Stimulated activated naive CD4-positive, alpha-beta T cell treated with Interleukin-2 at 50 U/mL for 16 hours (primary cell): Measurements from ENCODE around the gene FAM174C.

Experiments used
- DNase-seq: peaks from one replicate; lab custom pipeline; 2025; lab: John Stamatoyannopoulos, UW

Gene FAM174C

DNA sequence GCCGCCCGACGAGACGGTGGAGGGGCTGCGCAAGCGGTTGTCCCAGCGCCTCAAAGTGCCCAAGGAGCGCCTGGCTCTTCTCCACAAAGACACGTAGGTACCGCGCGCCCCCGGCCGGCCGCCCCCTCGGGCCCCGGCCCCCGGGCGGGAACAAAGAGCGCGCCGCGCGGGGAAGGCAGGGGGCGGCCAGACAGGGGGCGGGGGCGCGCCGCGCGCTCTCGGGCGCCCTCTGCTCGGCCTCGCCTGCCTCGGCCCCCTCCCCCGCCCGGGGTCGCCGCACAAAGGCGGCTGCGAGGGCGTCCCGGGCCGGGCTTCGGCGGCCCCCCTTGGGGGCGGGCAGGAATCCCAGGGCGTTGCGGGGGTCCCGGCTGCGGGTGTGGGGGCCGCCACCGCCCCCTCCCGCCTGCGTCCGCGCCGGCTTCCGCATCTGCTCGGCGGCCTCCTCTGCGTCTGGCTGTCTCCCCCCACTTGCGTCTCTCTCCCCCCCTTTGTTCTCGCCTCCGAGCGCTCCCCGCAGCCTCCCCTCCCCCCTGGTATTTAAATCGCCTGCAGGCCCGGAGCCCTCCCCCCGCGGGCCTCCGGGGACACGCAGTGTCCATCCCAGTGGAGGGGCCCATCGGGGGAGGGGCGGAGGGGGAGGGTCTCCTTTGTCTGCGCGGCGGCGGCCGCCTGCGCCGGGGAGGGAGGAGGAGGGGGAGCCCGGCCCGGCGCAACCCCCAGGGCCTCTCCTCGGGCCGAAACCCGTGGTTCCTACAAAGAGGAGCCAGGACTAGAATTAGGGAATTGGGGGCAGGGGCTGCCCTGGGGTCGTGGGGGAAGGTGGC lies 24.7 kb upstream of the FAM174C start:
- peak; percentile 35 for DNase-seq

DNA sequence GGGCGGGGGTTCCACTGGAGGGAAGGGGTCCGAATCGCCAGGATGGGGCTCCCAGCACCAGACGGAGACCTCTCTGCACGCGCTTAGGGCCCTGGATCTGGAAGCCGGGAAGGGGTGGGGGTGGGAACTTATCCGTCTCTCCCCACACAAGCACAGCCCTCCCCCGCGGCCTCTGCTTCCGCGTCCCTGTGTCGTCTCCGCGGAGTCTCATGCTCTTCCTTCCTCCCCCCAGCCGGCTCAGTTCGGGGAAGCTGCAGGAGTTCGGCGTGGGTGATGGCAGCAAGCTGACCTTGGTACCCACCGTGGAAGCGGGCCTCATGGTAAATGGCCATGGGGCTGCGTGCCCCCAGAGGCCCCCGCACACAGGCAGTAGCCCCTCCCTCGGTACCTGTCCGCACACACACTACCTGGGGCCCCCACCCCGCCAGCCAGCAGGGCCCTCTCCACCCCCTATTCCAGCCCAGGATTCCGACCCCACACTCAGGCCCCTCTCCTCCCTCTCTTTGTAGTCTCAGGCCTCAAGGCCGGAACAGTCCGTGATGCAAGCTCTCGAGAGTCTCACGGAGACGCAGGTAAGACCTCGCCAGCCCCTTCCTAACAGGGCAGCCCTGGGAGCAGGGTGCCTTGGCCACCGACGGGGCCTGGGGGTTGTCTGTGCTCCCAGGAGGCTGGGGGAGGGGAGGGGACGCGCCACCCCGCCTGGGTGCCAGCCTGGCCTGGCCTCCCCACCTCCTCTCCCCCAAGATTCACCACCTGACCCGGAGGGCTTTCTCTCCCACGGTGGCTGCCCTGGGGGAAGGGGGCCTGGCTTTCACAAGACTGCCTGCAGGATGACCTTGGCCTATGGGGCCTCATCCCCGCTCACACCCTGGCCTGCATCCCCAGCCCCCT lies 23.8 kb upstream of the FAM174C start:
- peak; percentile 62 for DNase-seq

- DNase-seq: peak; percentile 49
Observed at GRCh38 chr19:1252221-1252820, 23.0 kb upstream of the FAM174C start.

DNA sequence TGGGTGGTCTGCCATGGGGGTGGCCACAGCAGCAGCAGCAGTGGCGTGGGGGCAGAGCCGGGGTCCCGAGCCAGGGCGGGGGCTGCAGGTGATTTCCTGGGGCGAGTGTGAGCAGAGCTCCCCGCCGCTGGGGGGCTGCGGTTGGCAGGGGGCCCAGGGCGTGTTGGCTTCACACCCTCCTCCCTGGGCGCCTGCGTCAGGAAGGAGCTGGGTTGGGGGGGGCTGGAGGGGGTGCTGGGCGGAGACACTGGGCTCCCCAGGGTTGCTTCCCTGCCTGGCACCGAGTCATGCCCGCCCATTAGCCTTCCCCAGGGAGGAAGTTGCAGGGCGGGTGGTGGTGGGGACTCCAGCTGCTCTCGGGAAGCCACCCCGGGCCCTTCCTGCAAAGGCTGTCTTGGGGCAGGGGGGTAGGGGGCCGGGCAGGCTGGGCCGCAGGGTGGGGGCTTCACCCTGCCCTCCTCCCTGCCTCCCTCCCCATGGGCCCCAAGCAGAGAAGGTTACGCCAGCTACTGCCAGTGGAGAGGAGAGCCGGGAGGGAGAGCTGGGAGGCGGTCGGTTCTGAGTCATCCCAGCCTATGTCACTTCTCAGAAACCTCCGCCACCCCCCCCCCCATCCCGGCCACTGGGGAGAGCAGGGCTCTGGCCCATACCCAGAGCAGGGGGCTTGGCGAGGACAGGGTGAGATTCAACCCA lies 22.4 kb upstream of the FAM174C start:
- peak; percentile 77 for DNase-seq

- DNase-seq: no peak
Observed at GRCh38 chr19:1253514-1254080, 21.7 kb upstream of the FAM174C start.

GRCh38 chr19:1254081-1254527 lies 21.2 kb upstream of the FAM174C start:
- no peak for DNase-seq

DNA sequence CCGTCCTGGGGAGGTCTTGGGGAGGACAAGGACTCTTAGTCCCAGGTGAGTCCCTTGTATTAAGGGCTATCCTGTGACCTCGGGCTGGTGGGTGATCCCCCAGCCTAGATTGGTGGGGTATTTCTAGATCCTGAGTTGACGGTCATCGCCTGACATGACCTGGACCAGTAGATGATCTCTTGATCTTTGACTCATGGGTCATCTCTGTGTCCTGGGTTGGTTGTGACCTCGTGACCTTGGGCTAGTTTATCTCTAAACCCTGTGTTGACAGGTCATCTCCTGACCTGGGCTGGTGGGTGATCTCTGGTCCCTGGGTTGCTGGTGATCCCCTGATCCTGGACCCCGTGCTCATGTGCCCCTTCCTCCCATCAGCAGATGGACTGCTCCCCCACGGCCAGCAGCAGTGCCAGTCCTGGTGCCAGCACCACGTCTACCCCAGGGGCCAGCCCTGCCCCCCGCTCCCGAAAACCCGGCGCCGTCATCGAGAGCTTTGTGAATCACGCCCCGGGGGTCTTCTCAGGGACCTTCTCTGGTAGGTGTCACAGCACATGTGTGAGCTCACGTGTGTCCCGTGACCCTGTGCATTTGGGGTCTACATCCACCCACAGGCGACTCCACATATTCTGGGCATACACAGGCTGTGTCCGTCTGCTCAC lies 20.7 kb upstream of the FAM174C start:
- no peak for DNase-seq

GRCh38 chr19:1255186-1256161 lies 19.9 kb upstream of the FAM174C start:
- DNase-seq: no peak

DNA sequence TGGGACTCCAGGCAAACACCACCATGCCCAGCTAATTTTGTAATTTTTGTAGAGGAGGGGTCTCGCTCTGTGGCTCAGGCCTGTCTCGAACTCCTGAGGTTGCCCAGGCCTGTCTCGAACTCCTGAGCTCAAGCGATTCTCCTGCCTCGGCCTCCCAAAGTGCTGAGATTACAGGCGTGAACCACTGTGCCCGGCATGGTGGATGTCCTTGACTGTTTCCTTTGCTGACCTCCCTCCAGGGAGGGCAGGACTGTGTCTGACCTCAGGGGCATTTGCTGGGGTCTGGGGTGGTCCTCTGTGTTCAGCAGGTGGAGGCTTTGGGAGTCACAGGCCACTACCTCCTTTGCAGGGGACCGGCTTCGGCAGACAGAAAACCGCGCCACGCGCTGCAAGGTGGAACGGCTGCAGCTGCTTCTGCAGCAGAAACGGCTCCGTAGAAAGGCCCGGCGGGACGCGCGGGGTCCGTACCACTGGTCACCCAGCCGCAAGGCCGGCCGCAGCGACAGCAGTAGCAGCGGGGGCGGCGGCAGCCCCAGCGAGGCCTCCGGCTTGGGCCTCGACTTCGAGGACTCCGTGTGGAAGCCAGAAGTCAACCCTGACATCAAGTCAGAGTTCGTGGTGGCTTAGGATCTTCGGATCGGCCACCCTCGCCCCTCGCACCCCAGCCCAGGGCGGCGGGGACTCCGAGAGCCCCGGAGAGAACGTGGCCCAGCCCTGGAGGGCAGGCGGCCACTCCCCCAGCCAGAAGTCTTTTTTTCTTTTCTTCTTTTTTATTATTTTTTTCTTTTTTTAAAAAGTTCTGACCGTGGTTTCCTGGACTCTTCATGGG lies 18.5 kb upstream of the FAM174C start:
- no peak for DNase-seq

GRCh38 chr19:1257475-1258162 lies 17.7 kb upstream of the FAM174C start:
- no peak for DNase-seq

DNA sequence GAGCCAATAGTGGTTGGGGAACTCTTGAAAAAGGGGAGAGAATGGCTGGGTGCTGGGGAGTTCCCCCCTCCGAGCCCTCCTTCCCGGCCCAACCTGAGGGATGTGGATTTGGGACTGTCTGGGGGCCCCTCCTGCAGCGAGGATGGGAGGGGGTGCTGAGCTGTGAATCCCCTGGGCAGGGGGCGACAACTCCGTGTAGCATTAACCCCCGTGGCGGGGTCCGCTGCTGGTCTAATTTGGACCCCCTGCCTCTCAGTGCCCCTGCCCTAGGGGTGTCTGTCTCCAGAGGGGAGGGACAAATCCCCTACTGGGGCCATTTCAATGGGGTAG lies 17.2 kb upstream of the FAM174C start:
- no peak for DNase-seq

GRCh38 chr19:1258707-1259205 lies 16.6 kb upstream of the FAM174C start:
- no peak for DNase-seq

DNA sequence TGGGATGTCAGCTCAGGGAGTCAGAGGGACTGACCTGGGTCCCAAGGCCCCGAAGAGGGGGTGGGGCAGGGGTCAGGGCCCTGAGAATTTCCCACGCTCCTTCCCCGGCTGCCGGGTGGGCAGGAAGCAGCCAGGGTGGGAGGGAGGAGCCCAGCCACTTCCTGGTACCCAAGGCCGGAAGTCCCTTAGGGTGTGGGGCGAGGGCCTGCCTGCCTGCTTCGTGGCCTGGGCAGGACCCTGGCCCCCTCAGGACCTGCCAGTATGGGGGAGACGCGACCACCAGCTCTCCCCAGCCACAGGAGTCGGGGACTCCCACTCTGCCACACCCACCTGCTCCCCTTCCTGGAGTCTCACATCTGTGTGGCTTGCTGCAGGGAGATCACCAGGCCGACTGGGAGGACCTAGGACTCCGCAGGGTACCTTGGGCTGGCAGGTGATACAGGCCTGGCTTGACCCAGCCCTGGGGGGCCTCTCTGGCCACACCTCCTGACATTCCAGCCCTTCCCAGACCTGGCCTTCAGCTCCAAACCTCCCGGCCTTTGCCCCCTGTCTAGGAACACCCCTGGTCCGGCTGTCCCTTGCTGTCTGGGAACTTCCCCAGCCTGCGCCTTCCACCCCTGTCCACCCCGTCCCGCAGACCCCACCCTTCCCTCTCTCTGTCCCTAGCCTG lies 16.0 kb upstream of the FAM174C start:
- DNase-seq: peak; percentile 65

GRCh38 chr19:1259876-1260748 lies 15.2 kb upstream of the FAM174C start:
- DNase-seq: peak; percentile 45

GRCh38 chr19:1260749-1261537 lies 14.4 kb upstream of the FAM174C start:
- DNase-seq: peak; percentile 93

- no peak for DNase-seq
Observed at GRCh38 chr19:1261538-1261797, 13.9 kb upstream of the FAM174C start.
